HEK293T (cell line): ENCODE data around the gene NKAIN2.

Experiments
- BHLHE40 ChIP-seq: fragments of 450-650 bp; IDR thresholded peaks from 2 replicates; pipeline ENCODE4 v1.6.1; 2016; ENCODE audit warnings: mild to moderate bottlenecking, moderate library complexity, borderline replicate concordance
- CTBP1 ChIP-seq: fragments of 450-650 bp; IDR thresholded peaks from 2 replicates; pipeline ENCODE4 v1.6.1; 2016; ENCODE audit warnings: borderline replicate concordance
- ELF4 ChIP-seq: fragments of 450-650 bp; IDR thresholded peaks from 2 replicates; pipeline ENCODE4 v1.6.1; 2017; ENCODE audit warnings: antibody characterized with exemption
- FOXK2 ChIP-seq: fragments of 450-650 bp; IDR thresholded peaks from 2 replicates; pipeline ENCODE4 v1.6.1; 2016; ENCODE audit warnings: mild to moderate bottlenecking
- FOXM1 ChIP-seq: fragments of 450-650 bp; IDR thresholded peaks from 2 replicates; pipeline ENCODE4 v1.6.1; 2017; ENCODE audit warnings: mild to moderate bottlenecking, borderline replicate concordance
- HDGF ChIP-seq: fragments of 450-650 bp; IDR thresholded peaks from 2 replicates; pipeline ENCODE4 v1.6.1; 2017; ENCODE audit warnings: antibody characterized with exemption, borderline replicate concordance
- NFRKB ChIP-seq: fragments of 450-650 bp; IDR thresholded peaks from 2 replicates; pipeline ENCODE4 v1.6.1; 2016; ENCODE audit warnings: mild to moderate bottlenecking, moderate library complexity
- PKNOX1 ChIP-seq: fragments of 450-650 bp; IDR thresholded peaks from 2 replicates; pipeline ENCODE4 v1.6.1; 2016
- SUZ12 ChIP-seq: fragments of 450-650 bp; IDR thresholded peaks from 2 replicates; pipeline ENCODE4 v1.6.1; 2016; ENCODE audit warnings: mild to moderate bottlenecking
- TARDBP ChIP-seq: fragments of 450-650 bp; IDR thresholded peaks from 2 replicates; pipeline ENCODE4 v1.6.1; 2016
- ZNF384 ChIP-seq: fragments of 450-650 bp; IDR thresholded peaks from 2 replicates; pipeline ENCODE4 v1.6.1; 2016

- no peak for TF ChIP-seq SUZ12
- TF ChIP-seq CTBP1, result 0 out of 2 replicates have a peak, but pooled peaks have one; percentile 47
- TF ChIP-seq FOXM1, result no peak
- TF ChIP-seq BHLHE40, result no peak
- no peak for TF ChIP-seq HDGF
- no peak for TF ChIP-seq FOXK2
- TF ChIP-seq ZNF384, result no peak
- peak; percentile 93 for TF ChIP-seq PKNOX1
- TF ChIP-seq NFRKB, result no peak
- no peak for TF ChIP-seq TARDBP
- no peak for TF ChIP-seq ELF4
Observed at GRCh38 chr6:124073820-124074587, 270.3 kb downstream of the NKAIN2 start.
